Fibroblast of lung (primary cell): ENCODE data around the gene DUSP3. TPM values are rescaled to one million over a fixed set of nuclear protein-coding genes. Genes with fewer than 3 reads are reported as not detected.

Experiments
- DNase-seq, 2 donors: peaks; one replicate each; pipeline versions ENCODE4 v3.0.0 to v3.0.0-alpha.2; 2010; ENCODE audit warnings: low read depth in 2 of 2
- H2AFZ ChIP-seq: 2 replicates; pipeline ENCODE4 v1.5.1; 2012; ENCODE audit warnings: low read length, control low read depth, inconsistent platforms
- H3K27ac ChIP-seq: 2 replicates; pipeline ENCODE4 v1.5.1; 2011; ENCODE audit warnings: low read length, control low read depth; ENCODE audit not compliant: insufficient read depth
- H3K27me3 ChIP-seq: 2 replicates; pipeline ENCODE4 v1.5.1; 2011; ENCODE audit warnings: mild to moderate bottlenecking, low read length; ENCODE audit not compliant: control insufficient read depth, insufficient read depth
- H3K36me3 ChIP-seq: 2 replicates; pipeline ENCODE4 v1.5.1; 2011; ENCODE audit warnings: low read length; ENCODE audit not compliant: control insufficient read depth, insufficient read depth
- H3K4me1 ChIP-seq: 2 replicates; pipeline ENCODE4 v1.5.1; 2011; ENCODE audit warnings: low read length; ENCODE audit not compliant: control insufficient read depth, insufficient read depth; ENCODE audit errors: extremely low read depth
- H3K4me2 ChIP-seq: 2 replicates; pipeline ENCODE4 v1.5.1; 2011; ENCODE audit warnings: low read length, control low read depth; ENCODE audit not compliant: insufficient read depth; ENCODE audit errors: extremely low read depth
- H3K4me3 ChIP-seq, 4 experiments: fragments of 200-600 bp in 1 of 4; sonication (generic) in 1 of 4; replicated peaks in 1 of 4; 2 replicates each; pipeline ENCODE4 v1.5.1; 2011 to 2016; ENCODE audit warnings: low read length in 4 of 4, low read depth in 3 of 4, mild to moderate bottlenecking in 3 of 4, control low read depth in 2 of 4, inconsistent platforms in 1 of 4, mixed read lengths in 1 of 4; ENCODE audit not compliant: insufficient read depth in 1 of 4; ENCODE audit errors: control extremely low read depth in 1 of 4
- H3K79me2 ChIP-seq: 2 replicates; pipeline ENCODE4 v1.5.1; 2012; ENCODE audit warnings: mild to moderate bottlenecking, low read length, inconsistent platforms; ENCODE audit not compliant: control insufficient read depth, insufficient read depth
- H3K9ac ChIP-seq: 2 replicates; pipeline ENCODE4 v1.5.1; 2011; ENCODE audit warnings: mild to moderate bottlenecking, low read length, control low read depth; ENCODE audit not compliant: insufficient read depth
- H3K9me3 ChIP-seq: 2 replicates; pipeline ENCODE4 v1.5.1; 2012; ENCODE audit warnings: low read depth, low read length; ENCODE audit not compliant: control insufficient read depth, insufficient read depth
- H4K20me1 ChIP-seq: 2 replicates; pipeline ENCODE4 v1.5.1; 2011; ENCODE audit warnings: low read length; ENCODE audit not compliant: control insufficient read depth, insufficient read depth; ENCODE audit errors: extremely low read depth
- CTCF ChIP-seq, 2 donors: IDR thresholded peaks in 1 of 2; conservative IDR thresholded peaks in 1 of 2; 1 replicate in 1 of 2; 2 replicates in 1 of 2; pipeline ENCODE4 v1.5.1; 2011 to 2012; ENCODE audit warnings: low read length in 2 of 2, control low read depth in 1 of 2, inconsistent platforms in 1 of 2, low read depth in 1 of 2, mild to moderate bottlenecking in 1 of 2
- EZH2 ChIP-seq: IDR thresholded peaks from 2 replicates; pipeline ENCODE4 v1.5.1; 2012; ENCODE audit warnings: low read length, control low read depth, mild to moderate bottlenecking; ENCODE audit errors: missing control alignments
- polyA plus RNA-seq, 2 donors: library from polyadenylated mRNA; depleted of rRNA in 1 of 2; stranded (reverse) in 1 of 2; unstranded in 1 of 2; fragments of >200 nt; gene quantifications; 2 replicates each; pipeline ENCODE4 v1.2.1, GENCODE V29; 2011 to 2012; ENCODE audit warnings: missing spikeins in 1 of 2
- total RNA-seq: library from RNA; depleted of rRNA; stranded (reverse); fragments of >200 nt; gene quantifications from 2 replicates; pipeline ENCODE4 v1.2.1, GENCODE V29; 2014

DUSP3 gene
- total and polyA plus RNA-seq, 2 donors (not counting 1 experiment from before 2014, with no cell fraction given), result 51.2 to 55.9 TPM

- H3K4me1 ChIP-seq, result peaks cover 6% of the 10 kb centered on the region
- TF ChIP-seq EZH2 (no peak), CTCF (conservative IDR thresholded peaks at IDR 0.05 in 1 of 2, IDR thresholded peaks at IDR 0.05 in 1 of 2; ENCODE audit: low read depth in 1 of 2, low read length in 2 of 2) (no peak)
- H3K4me3 ChIP-seq, result no peak overlapping the region
- H3K27ac ChIP-seq, result no peak overlapping the region
- no peak for DNase-seq
- H3K79me2 ChIP-seq, result no peaks in the 10 kb centered on the region
- no peaks in the 10 kb centered on the region for H3K36me3 ChIP-seq
- H3K9ac ChIP-seq, result no peak overlapping the region
- no peaks in the 10 kb centered on the region for H3K27me3 ChIP-seq
- no peaks in the 10 kb centered on the region for H4K20me1 ChIP-seq
- no peak overlapping the region for H2AFZ ChIP-seq
- H3K9me3 ChIP-seq, result no peaks in the 10 kb centered on the region
- no peak overlapping the region for H3K4me2 ChIP-seq
Measured at GRCh38 chr17:43722870-43723665, 55.7 kb downstream of the DUSP3 start.

GRCh38 chr17:43722269-43722619 is 56.5 kb downstream of the DUSP3 start:
- H3K27me3 ChIP-seq, result no peaks in the 10 kb centered on the region
- H2AFZ ChIP-seq, result no peak overlapping the region
- H3K79me2 ChIP-seq, result no peaks in the 10 kb centered on the region
- H3K9me3 ChIP-seq, result no peaks in the 10 kb centered on the region
- DNase-seq, result no peak
- no peak overlapping the region for H3K4me3 ChIP-seq
- H3K4me1 ChIP-seq, result peaks cover 6% of the 10 kb centered on the region
- H3K9ac ChIP-seq, result no peak overlapping the region
- H4K20me1 ChIP-seq, result no peaks in the 10 kb centered on the region
- no peaks in the 10 kb centered on the region for H3K36me3 ChIP-seq
- H3K27ac ChIP-seq, result no peak overlapping the region
- no peak overlapping the region for H3K4me2 ChIP-seq
- TF ChIP-seq CTCF (conservative IDR thresholded peaks at IDR 0.05 in 1 of 2, IDR thresholded peaks at IDR 0.05 in 1 of 2; ENCODE audit: low read depth in 1 of 2, low read length in 2 of 2) (no peak), EZH2 (no peak)

GRCh38 chr17:43721537-43722268 is 57.1 kb downstream of the DUSP3 start:
- no peak overlapping the region for H3K4me3 ChIP-seq
- H4K20me1 ChIP-seq, result no peaks in the 10 kb centered on the region
- H3K4me1 ChIP-seq, result peaks cover 6% of the 10 kb centered on the region
- no peak overlapping the region for H3K4me2 ChIP-seq
- H3K36me3 ChIP-seq, result no peaks in the 10 kb centered on the region
- H2AFZ ChIP-seq, result no peak overlapping the region
- TF ChIP-seq EZH2, result no peak
- no peak for TF ChIP-seq CTCF (conservative IDR thresholded peaks at IDR 0.05 in 1 of 2, IDR thresholded peaks at IDR 0.05 in 1 of 2; ENCODE audit: low read depth in 1 of 2, low read length in 2 of 2)
- H3K9ac ChIP-seq, result no peak overlapping the region
- H3K79me2 ChIP-seq, result no peaks in the 10 kb centered on the region
- DNase-seq, result peak in 1 of 2 donors; percentile 23
- H3K27ac ChIP-seq, result no peak overlapping the region
- no peaks in the 10 kb centered on the region for H3K27me3 ChIP-seq
- no peaks in the 10 kb centered on the region for H3K9me3 ChIP-seq
